DMS79 treated with DMSO at 0.1 percent for 48 hours (cell line): ENCODE measurements around the gene HOXA2.
A peak's percentile ranks its signal among the peaks of the same experiment; 100 is the strongest.

Source experiments
- DNase-seq: peaks from one replicate; lab custom pipeline; 2025; lab: John Stamatoyannopoulos, UW

HOXA2 gene

DNA sequence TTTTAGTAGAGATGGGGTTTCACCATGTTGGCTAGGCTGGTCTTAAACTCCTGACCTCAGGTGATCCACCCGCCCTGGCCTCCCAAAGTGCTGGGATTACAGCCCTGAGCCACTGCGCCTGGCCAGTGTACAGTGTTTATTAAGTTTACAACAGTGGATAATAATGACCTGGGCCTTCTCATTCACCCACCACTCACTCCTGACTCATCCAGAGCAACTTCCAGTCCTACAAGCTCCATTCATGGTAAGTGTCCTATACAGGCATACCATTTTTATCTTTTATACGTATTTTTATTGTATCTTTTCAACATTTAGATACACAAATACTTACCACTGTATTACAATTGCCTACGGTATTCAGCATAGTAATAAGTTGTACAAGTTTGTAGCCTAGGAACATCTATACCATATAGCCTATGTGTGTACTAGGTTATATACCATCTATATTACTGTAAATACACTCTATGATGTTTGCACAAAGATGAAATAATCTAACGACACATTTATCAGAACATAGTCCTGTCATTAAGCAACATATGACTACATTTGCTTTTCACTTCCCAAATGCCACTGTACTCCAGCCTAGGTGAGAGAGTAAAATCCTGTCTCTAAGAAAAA, 23.8 kb downstream of the HOXA2 start:
- no peak for DNase-seq

DNA sequence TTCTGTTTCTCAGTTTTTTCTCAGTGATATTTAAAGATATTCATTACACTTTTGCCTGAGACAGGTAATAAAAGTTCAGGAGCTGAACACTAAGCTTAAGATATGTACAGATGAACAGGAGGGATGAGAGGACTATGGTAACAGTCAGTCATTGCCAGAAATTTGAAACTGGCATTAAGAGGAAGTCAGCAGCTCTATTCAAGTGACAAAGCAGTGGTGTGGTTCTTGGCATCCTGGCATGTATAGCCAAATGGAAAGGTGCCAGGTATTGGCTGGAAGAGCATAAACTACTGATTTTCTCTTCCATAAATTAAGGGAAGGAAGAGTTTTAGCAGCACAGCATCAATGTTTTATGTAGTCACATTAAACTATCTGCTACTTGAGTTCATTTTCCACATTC, 29.4 kb downstream of the HOXA2 start:
- DNase-seq = peak; percentile 63

DNA sequence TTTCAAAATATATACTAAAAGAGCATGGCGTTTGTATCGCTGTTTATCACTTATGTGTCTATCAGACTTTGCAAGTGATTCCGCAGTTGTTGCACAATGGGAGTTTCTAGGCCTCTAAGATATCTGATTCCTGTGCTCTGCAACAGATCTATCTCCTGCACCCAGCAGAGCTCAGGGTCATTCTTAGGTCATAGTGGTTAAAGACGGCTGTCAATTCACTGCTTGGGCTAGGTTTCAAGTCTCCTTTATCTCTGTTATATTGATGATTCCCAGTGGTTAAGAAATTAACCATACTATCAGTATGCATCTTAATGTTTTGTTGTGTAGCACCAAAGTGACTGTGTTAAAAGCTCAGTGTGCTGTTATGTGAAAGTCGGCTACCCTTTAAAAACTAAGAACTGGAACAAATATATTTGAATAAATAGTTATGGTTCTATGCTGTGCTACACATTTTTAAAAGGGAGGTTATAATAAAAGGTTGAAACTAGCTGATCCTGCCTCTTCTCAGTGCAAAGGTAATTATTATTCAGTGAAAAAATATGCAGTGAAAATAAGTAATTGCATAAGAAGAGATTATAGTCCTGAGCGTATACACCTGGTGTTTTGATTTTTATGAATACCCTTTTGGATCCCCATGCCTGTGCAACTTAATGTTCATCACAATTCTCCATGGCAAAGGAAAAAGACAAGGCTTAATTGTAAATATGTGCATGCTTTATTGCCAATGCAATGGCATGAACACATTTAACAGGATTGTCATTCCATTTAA, 30.7 kb downstream of the HOXA2 start:
- DNase-seq = no peak

DNA sequence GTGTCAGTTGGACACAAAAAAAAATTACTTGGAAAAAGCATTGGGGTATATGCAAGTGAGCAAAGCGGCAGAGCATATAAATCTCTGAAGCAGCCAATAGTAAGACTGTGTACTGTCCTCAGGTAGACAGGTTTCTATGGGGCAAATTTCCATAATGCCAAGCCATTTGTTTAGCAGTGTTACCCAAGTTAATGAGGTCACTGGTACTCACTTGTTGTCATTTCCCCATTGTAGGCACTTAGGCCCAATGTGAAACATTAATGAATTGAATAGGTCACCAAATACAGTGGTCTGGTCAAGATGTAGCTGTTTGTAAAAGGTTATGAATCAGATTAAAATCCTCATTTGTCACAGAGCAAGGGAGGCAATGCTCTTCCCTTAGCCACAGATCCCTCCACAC, 34.2 kb downstream of the HOXA2 start:
- DNase-seq = no peak

DNA sequence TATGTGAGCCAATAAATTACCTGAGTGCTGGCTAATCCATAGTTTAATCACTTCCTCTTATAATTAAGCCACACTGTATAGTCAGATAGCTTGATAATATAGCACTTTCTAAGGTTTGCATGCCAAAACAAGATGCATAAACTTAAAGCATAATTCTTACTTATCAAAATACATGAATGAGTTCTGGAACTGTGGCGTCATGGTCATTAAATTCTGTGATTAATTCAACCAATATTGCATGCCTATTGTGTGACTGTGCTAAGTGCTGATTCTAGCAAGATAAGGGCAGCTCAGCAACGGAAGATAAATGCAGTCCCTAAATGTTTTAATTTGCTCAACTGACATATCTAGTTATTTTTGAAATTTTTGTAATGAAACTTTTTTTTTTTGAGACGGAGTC, 36.3 kb downstream of the HOXA2 start:
- DNase-seq = no peak

DNA sequence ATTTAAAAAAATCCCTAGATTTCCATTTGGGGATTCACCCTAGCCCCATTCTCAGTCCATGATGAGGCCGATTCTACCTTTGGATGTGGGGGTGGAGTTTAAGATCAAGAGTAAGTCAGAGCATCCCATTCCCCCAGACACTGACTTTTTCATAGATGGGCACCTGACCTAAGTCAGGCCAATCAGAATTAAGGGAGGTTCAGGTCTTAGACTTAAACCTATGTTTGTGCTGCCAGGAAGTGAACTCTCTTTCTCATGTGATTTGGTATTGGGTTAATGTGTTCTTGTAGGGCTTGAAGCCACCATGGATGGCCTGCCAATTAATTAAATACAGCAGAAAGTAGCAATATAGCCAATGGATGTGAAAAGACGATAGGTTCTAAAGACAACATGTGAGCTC, 36.8 kb downstream of the HOXA2 start:
- DNase-seq = no peak

DNA sequence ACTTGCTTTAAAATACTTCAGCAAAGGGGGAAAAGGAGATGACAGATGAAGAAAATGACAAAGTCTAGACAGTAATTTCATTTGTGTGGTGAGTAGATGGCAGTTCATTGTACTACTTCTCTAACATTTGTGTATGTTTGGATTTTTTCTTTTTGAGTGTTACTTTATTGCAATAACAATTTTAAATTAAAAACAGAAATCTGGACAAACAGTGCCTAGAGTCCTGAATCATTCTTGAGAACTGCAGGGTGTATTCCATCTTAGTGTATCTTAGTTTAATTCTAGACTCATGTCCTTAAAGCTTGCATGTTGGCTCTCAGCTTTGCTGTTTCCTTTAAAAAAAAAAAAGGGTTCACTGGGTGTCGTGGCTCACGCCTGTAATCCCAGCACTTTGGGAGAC, 37.8 kb downstream of the HOXA2 start:
- no peak for DNase-seq

DNA sequence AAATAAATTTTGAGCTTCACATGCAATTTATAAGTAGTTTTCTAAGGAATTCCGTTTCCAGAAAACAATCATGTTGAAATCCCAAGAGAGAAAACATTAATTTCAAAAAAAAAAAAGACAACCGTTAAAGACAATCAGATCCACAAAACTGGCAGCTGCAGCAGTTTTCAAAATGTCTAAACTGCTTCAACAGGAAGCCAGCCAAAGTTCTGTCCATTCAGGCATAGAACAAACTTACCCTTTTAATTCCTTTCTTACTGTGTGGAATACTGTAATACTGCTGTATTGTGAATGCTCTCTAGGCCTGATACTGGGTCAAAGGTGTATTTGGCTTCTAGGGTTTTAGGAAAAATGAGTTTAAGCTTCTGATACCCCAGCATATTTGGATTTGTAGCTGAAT, 38.3 kb downstream of the HOXA2 start:
- peak; percentile 46 for DNase-seq

DNA sequence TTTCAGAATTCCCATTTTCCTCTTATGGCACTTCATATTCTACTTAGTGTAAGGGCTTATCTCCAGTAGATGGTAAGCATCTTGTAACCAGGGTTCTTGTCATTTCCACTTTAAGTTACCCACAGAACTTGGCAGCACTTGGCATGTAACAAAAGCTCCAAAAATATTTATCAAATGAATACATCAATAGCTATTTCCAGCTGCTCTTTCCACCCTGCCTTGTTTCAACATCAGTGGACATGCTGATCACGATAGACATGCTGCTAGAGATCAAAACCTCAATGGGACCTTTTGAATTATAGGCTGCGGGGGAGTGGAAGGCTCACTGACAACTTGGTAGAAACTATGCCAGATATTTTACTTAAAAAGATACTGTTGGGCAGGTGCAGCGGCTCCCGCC, 39.5 kb downstream of the HOXA2 start:
- DNase-seq = no peak

DNA sequence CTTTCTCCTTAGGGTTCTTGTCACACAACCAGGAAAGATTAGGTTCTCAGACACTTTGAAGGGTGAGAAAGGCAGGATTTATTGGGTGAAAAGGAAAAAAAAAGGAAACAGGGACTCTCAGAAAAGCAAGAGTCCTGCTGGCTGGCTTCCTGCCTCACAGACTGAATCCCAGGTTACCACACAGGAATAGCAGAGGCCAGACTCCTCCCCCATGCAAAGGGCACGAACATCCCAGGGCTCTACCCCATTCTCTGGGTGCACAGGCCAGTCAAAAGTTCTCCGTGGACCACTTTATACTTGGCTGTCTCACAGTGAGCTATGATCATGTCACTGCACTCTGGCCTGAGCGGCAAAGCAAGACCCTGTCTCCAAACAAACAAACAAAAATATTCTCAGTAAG, 49.3 kb downstream of the HOXA2 start:
- DNase-seq = no peak

DNA sequence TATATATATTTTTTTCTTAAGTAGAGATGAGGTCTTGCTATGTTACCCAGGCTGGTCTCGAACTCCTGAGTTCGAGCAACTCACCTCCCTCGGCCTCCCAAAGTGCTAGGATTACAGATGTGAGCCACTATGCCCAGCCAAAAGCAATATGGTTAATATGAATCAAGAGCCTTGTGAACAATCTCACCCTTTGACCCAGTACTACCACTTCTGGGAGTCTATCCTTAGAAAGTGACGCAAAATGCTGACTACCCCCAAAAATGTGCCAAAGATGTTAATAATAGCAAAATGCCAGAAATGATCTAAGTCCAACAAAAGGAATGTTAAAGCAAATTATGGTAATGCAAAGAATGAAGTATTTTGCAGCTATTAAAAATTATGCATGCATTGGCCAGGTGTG, 51.0 kb downstream of the HOXA2 start:
- DNase-seq = no peak
